ENCODE data around the gene IPO13.

The IPO13 gene

GRCh38 chr1:43992232-43992995, 45.7 kb downstream of the IPO13 start:
- peak; percentile 70 for DNase-seq

GRCh38 chr1:43993206-43993914, 46.6 kb downstream of the IPO13 start:
- DNase-seq: no peak

GRCh38 chr1:43994071-43994470, 47.3 kb downstream of the IPO13 start:
- DNase-seq: no peak

- DNase-seq: no peak
These were observed 48.3 kb downstream of the IPO13 start for GRCh38 chr1:43994794-43995790.

DNA sequence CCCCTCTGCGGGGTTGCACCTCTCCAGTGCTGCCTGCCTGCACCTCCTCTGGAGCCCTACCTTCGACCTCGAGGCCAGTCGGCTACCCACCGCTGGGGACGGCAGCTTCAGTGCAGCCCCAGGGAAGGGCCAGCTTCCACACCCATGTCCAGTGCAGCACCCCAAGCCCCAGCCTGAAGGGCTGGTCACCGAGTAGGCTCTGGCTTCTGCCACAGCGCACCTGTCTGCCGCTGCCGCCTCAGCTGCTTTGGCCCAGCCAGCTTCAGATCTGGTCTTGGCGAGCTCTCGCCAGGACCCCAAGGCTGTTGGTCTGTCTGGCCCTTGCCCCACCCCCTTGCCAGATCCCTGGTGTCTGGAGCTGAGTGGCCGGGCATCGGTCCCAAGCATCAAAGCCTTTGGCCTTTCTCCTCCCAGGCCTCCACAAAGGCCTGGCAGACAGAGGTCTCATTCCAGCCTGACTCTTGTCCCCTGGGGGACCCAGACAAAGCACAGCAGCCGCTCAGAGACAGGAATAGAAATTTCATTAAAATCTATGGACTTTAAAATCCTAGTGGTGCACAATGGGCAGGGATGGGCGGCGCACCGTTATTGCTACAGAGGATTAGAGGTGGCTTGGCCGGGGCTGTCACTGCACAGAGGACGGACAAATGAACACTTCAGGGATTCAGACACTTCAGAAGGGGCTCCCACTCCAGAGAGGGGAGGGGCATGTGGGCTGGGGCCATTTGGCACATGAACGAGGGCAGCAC, 49.4 kb downstream of the IPO13 start:
- no peak for DNase-seq

- DNase-seq: no peak
These were observed 50.0 kb downstream of the IPO13 start for GRCh38 chr1:43996733-43997115.

DNA sequence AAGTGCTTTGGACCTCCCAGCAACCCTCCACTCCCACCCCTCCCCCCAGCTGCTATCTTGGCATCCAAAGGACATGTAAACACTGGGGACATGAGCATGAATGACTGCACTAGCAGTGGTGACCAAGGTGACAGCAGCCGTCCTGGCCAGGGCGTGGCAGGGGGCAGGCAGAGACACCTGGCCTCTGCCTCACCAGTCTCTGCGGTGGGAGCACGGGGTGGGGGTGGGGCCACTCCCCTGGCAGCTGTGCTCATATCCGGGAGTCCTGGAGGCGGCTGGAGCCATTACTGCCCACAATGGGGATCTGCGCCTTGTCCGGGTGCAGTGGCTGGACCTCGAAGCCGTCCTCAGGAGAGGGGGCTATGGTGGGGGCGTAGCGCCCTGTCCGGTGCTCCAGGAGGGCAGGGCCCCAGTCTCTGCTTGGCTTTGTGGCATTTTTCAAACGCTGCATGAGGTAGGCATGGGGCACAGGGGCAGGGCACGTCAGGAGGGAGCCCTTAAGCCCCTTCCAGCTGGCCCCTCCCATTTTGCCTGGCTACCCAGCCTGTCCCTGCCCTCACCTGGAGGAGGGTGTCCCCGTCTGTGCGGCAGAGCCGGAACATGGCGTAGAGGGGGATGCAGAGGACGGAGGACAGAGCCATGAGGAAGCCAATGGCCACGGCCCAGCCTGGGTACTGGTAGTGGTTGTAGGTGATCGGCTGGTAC, 50.7 kb downstream of the IPO13 start:
- no peak for DNase-seq

DNA sequence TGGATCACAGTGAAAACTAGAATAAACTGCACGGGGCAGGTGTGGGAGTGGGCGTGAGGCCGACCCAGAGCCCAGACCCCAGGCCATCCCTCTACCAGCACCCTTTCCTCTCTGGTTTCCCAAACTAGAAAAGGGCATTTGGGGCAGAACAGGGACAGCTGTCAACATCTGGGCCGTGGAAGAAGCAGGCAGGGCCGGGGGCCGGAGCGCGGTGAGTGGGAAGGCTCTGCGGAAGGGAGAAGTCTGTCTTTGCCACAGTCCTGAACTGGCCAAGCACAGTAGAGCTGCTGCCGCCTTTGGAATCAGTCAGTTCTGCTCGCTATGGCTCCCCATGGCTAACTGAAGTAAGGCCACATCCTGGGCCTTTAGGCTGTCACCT, 51.2 kb downstream of the IPO13 start:
- no peak for DNase-seq

DNA sequence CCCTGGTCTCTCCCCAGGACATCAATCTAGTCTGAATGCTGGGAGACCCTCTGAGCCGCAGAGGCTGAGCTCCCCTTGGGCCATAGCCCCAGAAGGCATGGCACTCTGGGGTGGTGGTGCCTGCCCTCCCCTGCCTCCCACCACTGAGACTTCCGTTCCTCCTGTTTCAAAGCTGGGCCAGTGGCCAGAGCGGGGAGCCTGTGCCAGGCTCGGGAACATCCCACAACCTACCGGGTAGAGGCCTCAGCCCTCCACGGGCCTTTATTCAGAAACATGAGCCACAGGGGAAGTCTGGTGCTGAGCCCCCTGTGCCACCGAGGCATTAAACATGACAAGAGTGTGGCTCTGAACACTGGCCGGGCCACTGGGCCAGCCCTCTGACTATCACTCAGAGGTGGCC, 52.7 kb downstream of the IPO13 start:
- no peak for DNase-seq

GRCh38 chr1:44000122-44000665, 53.4 kb downstream of the IPO13 start:
- DNase-seq: no peak

- DNase-seq: no peak
These were observed 55.4 kb downstream of the IPO13 start for GRCh38 chr1:44002165-44002564.

DNA sequence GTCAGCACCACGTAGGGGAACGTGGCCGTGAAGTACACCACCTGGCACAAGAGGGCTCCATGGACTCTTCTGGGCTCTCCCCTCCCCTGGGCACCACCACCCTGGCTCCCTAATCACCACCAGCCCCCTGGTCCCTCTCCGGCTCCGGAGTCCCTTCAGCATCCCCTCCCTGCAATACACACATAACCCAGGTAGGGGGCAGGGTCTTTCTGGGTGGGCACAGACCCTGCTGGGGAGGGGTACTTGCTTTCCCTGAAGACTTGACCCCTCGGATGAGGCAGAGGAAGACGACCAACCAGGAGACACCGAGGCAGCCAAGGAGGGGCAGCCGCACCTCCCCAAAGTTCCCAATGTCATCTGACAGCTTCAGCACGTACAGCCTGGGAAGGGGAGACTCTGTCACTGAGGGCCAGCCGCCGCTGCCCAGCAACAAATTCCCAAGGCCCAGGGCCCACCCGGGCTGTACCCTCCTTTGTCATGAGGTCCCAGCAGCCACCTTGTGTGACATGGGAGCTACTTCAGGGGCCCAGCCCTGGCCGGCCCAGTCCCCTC, 55.9 kb downstream of the IPO13 start:
- no peak for DNase-seq

DNA sequence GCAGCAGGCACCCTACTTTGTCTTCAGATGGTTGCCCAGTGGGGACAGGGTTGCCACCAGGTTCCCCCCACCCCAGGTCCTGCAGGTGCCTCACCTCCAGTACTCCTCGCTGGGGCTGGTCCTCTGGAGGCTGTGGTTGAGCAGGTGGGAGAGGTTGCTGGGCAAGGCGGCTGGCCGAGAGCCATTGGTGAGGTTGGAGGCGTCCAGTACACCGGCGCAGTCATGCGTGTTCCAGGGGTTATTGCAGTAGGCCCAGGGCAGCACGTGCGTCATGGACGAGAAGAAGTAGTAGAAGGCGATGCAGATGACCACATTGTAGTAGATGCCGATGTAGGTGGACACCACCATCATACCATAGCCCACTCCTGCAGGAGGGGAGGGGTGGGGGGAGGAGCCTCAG, 61.5 kb downstream of the IPO13 start:
- DNase-seq: no peak

- DNase-seq: no peak
These were observed 64.3 kb downstream of the IPO13 start for GRCh38 chr1:44010935-44011471.

DNA sequence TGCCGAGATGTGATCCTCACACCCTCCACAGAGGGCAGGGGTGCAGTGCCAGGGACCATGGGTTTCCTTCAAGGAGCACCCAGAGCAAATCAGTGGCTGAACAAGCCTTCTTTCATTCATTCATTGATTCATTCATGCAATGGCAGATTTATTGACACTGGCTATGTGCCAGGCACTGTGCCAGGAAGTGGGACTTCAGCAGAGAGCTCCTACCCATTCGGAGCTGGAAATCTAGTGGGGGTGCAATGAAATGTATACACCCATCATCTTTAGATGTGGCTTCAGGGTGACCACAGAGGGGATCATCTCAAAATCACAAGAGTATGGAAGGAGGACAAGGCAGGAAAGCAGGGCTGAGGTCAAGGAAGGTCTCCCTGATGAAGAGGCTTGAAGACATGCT, 65.7 kb downstream of the IPO13 start:
- no peak for DNase-seq

DNA sequence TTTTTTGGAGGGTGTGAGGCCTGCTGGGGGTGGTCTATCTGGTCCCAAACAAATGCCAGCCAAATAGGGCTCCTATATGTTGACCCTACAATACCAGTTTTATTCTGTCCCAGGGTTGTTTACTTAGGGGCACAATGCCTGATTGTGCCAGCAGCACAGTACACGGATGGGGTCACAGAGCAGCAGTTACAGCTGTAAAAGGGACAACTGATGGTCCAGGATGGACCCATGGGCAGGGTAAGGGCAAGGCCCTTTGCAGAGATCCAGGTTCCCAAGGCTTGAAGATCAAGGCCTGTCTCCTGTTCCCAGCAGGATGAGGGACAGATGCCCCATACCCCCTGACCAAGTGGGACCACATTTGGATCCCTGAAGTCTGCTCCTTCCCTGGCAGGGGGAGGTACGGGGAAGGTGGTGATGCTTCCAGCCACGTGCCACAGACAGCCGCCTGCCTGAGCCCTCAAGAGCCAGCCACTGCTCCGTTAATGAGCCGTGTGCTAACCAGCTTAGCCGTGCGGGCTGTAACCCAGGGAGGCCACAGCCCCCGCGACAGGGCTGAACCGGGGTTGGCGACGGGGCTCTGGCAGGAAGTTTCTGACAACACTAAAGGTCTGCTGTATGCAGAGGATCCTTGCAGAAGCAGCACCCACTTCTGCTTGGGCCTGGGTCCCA, 66.3 kb downstream of the IPO13 start:
- peak; percentile 4 for DNase-seq

GRCh38 chr1:44013949-44014348, 67.2 kb downstream of the IPO13 start:
- no peak for DNase-seq

GRCh38 chr1:44014365-44015104, 67.8 kb downstream of the IPO13 start:
- DNase-seq: no peak

- no peak for DNase-seq
These were observed 68.5 kb downstream of the IPO13 start for GRCh38 chr1:44015206-44015605.

Data from DMS79 (cell line).